CD4-positive, alpha-beta T cell treated with Interleukin-1 beta for 1 hour (primary cell): ENCODE results near the gene EFCAB3.
"Not testable (repeated sequence)": the region's sequence is repeated elsewhere in the genome, so short reads cannot be mapped to it uniquely, and the experiment has no call there.

Source experiments
- DNase-seq, 2 donors: peaks; one replicate each; pipeline ENCODE4 v3.0.0-alpha.2; 2020 to 2022

Gene EFCAB3

GRCh38 chr17:62380253-62380652, at the start of gene EFCAB3:
TSS of gene EFCAB3 (plus strand) at chr17:62380553. CDS start at chr17:62382980, 2,427 bp downstream.
- no peak for DNase-seq

GRCh38 chr17:62336527-62336926, 43.8 kb upstream of the EFCAB3 start:
- no peak for DNase-seq

- DNase-seq, result no peak
Measured at GRCh38 chr17:62343764-62344270, 36.5 kb upstream of the EFCAB3 start.

- DNase-seq, result no peak
Measured at GRCh38 chr17:62351176-62351575, 29.2 kb upstream of the EFCAB3 start.

GRCh38 chr17:62366191-62366590, 14.2 kb upstream of the EFCAB3 start:
- no peak for DNase-seq

GRCh38 chr17:62381561-62381960, 1.2 kb downstream of the EFCAB3 start:
- DNase-seq, result no peak

- no peak for DNase-seq
Measured at GRCh38 chr17:62388856-62389255, 8.5 kb downstream of the EFCAB3 start.

GRCh38 chr17:62392908-62393307, 12.6 kb downstream of the EFCAB3 start:
- DNase-seq, result no peak

GRCh38 chr17:62398891-62399290, 18.5 kb downstream of the EFCAB3 start:
- no peak for DNase-seq

- DNase-seq, result no peak
Measured at GRCh38 chr17:62405451-62405850, 25.1 kb downstream of the EFCAB3 start.

- not testable (repeated sequence) for DNase-seq
Measured at GRCh38 chr17:62413090-62413489, 32.7 kb downstream of the EFCAB3 start.

GRCh38 chr17:62423647-62424461, 43.5 kb downstream of the EFCAB3 start, which contains the start of gene METTL2A:
TSS of gene METTL2A (plus strand) at chr17:62423897. CDS start at chr17:62423903, 6 bp downstream.
- peak; percentile 84 to 86 for DNase-seq

- not testable (repeated sequence) for DNase-seq
Measured at GRCh38 chr17:62426214-62426613, 45.9 kb downstream of the EFCAB3 start.

GRCh38 chr17:62435251-62435650, 54.9 kb downstream of the EFCAB3 start:
- not testable (repeated sequence) for DNase-seq

GRCh38 chr17:62441181-62441580, 60.8 kb downstream of the EFCAB3 start:
- not testable (repeated sequence) for DNase-seq

- DNase-seq, result no peak
Measured at GRCh38 chr17:62444063-62444462, 63.7 kb downstream of the EFCAB3 start.

- not testable (repeated sequence) for DNase-seq
Measured at GRCh38 chr17:62445791-62446190, 65.4 kb downstream of the EFCAB3 start.

- DNase-seq, result not testable (repeated sequence)
Measured at GRCh38 chr17:62452195-62452594, 71.8 kb downstream of the EFCAB3 start.

- not testable (repeated sequence) for DNase-seq
Measured at GRCh38 chr17:62453041-62453440, 72.7 kb downstream of the EFCAB3 start.

GRCh38 chr17:62453656-62454055, 73.3 kb downstream of the EFCAB3 start:
- peak; percentile 2 to 8 for DNase-seq

GRCh38 chr17:62454111-62454510, 73.8 kb downstream of the EFCAB3 start:
- DNase-seq, result not testable (repeated sequence)

- no peak for DNase-seq
Measured at GRCh38 chr17:62456016-62456415, 75.7 kb downstream of the EFCAB3 start.

- not testable (repeated sequence) for DNase-seq
Measured at GRCh38 chr17:62458483-62458882, 78.1 kb downstream of the EFCAB3 start.

GRCh38 chr17:62464422-62464821, 84.1 kb downstream of the EFCAB3 start:
- not testable (repeated sequence) for DNase-seq
